Spleen (tissue), 7 donors: ENCODE data around the gene CCL18.
"Not testable (repeated sequence)": the region's sequence is repeated elsewhere in the genome, so short reads cannot be mapped to it uniquely, and the experiment has no call there.

Experiments used
- CTCF ChIP-seq, 11 experiments: fragments of 200-600 bp in 7 of 11; fragments of 450-650 bp in 4 of 11; sonication (generic) in 4 of 11; IDR thresholded peaks in 8 of 11; conservative IDR thresholded peaks in 3 of 11; 1 replicate in 7 of 11; 2 replicates in 4 of 11; pipeline versions ENCODE4 v1.4.0 to v1.8.0; 2016 to 2021; ENCODE audit warnings: antibody characterized with exemption in 11 of 11, inconsistent platforms in 4 of 11, mild to moderate bottlenecking in 1 of 11
- POLR2A ChIP-seq, 3 donors: fragments of 450-650 bp; IDR thresholded peaks; one replicate each; pipeline ENCODE4 v1.5.1; 2017; ENCODE audit warnings: antibody characterized with exemption in 3 of 3, mild to moderate bottlenecking in 1 of 3
- POLR2AphosphoS5 ChIP-seq, 3 donors: sonication (generic); formaldehyde crosslinking; IDR thresholded peaks; one replicate each; pipeline ENCODE4 v1.5.1; 2017; ENCODE audit warnings: antibody characterized with exemption in 3 of 3
- donor health status: DM: no; HTN: no; CAD: no; lungs with moderate emphysema.
- donor health status: DM: no; HTN: no; CAD: no.
- donor health status: DM: no; HTN: no; CAD: no.

- not testable (repeated sequence) for TF ChIP-seq CTCF (IDR thresholded peaks at IDR 0.05 in 8 of 11, conservative IDR thresholded peaks at IDR 0.05 in 3 of 11); POLR2A (IDR thresholded peaks at IDR 0.05); POLR2AphosphoS5 (IDR thresholded peaks at IDR 0.05)
Measured at GRCh38 chr17:36092715-36093114, 28.6 kb downstream of the CCL18 start.
